Ishikawa (cell line): ENCODE measurements around the gene LYSMD4.

Experiments
- CEBPB ChIP-seq: IDR thresholded peaks from 2 replicates; pipeline ENCODE4 v1.6.1; 2012
- CREB1 ChIP-seq: IDR thresholded peaks from 2 replicates; pipeline ENCODE4 v1.6.1; 2012; ENCODE audit warnings: low read depth
- EGR1 ChIP-seq: IDR thresholded peaks from 2 replicates; pipeline ENCODE4 v1.6.1; 2012
- EP300 ChIP-seq: IDR thresholded peaks from 2 replicates; pipeline ENCODE4 v1.6.1; 2012; ENCODE audit warnings: borderline replicate concordance
- FOXM1 ChIP-seq: IDR thresholded peaks from 2 replicates; pipeline ENCODE4 v1.6.1; 2012; ENCODE audit warnings: low read depth, borderline replicate concordance
- MAX ChIP-seq: IDR thresholded peaks from 2 replicates; pipeline ENCODE4 v1.6.1; 2012
- NFIC ChIP-seq: IDR thresholded peaks from 2 replicates; pipeline ENCODE4 v1.6.1; 2012
- RAD21 ChIP-seq: IDR thresholded peaks from 2 replicates; pipeline ENCODE4 v1.6.1; 2012; ENCODE audit warnings: low read depth
- REST ChIP-seq: IDR thresholded peaks from 2 replicates; pipeline ENCODE4 v1.6.1; 2012; ENCODE audit warnings: low read depth, mild to moderate bottlenecking
- TAF1 ChIP-seq: IDR thresholded peaks from 2 replicates; pipeline ENCODE4 v1.6.1; 2012; ENCODE audit warnings: low read depth, mild to moderate bottlenecking
- TCF12 ChIP-seq: IDR thresholded peaks from 2 replicates; pipeline ENCODE4 v1.6.1; 2012; ENCODE audit warnings: low read depth
- TEAD4 ChIP-seq: IDR thresholded peaks from 2 replicates; pipeline ENCODE4 v1.6.1; 2012
- USF1 ChIP-seq: IDR thresholded peaks from 2 replicates; pipeline ENCODE4 v1.6.1; 2012
- YY1 ChIP-seq: IDR thresholded peaks from 2 replicates; pipeline ENCODE4 v1.6.1; 2012; ENCODE audit warnings: low read depth
- ZBTB7A ChIP-seq: IDR thresholded peaks from 2 replicates; pipeline ENCODE4 v1.6.1; 2012; ENCODE audit warnings: low read depth

LYSMD4 gene

GRCh38 chr15:99762288-99762687 is 29.1 kb upstream of the LYSMD4 start:
- TF ChIP-seq TAF1 (no peak), CEBPB (no peak), YY1 (no peak), ZBTB7A (no peak), TEAD4 (no peak), TCF12 (no peak), FOXM1 (no peak), NFIC (no peak), EP300 (no peak), RAD21 (no peak), USF1 (no peak), REST (no peak), CREB1 (no peak), EGR1 (no peak), MAX (no peak)

- TF ChIP-seq TAF1 (no peak), RAD21 (peak; percentile 95)
Measured at GRCh38 chr15:99755692-99756409, 22.6 kb upstream of the LYSMD4 start.

GRCh38 chr15:99753066-99753465 is 19.8 kb upstream of the LYSMD4 start:
- TF ChIP-seq MAX (no peak), TEAD4 (no peak), TCF12 (no peak), ZBTB7A (no peak), USF1 (no peak), EGR1 (no peak), CEBPB (no peak)

- no peak for TF ChIP-seq CEBPB
- TF ChIP-seq CREB1, result no peak
- no peak for TF ChIP-seq FOXM1
- TF ChIP-seq YY1, result no peak
- TF ChIP-seq USF1, result no peak
Measured at GRCh38 chr15:99752556-99752955, 19.3 kb upstream of the LYSMD4 start.

- TF ChIP-seq FOXM1, result no peak
Measured at GRCh38 chr15:99749386-99749785, 16.1 kb upstream of the LYSMD4 start.

GRCh38 chr15:99745370-99746086 is 12.3 kb upstream of the LYSMD4 start:
- TF ChIP-seq EP300 (no peak), FOXM1 (no peak)

GRCh38 chr15:99744142-99744541 is 10.9 kb upstream of the LYSMD4 start:
- no peak for TF ChIP-seq FOXM1
- no peak for TF ChIP-seq TAF1
- TF ChIP-seq ZBTB7A, result no peak
- TF ChIP-seq EGR1, result no peak
- TF ChIP-seq REST, result no peak
- TF ChIP-seq NFIC, result no peak
- TF ChIP-seq YY1, result no peak
- no peak for TF ChIP-seq EP300
- no peak for TF ChIP-seq MAX
- no peak for TF ChIP-seq CEBPB
- no peak for TF ChIP-seq TCF12
- no peak for TF ChIP-seq TEAD4
- TF ChIP-seq CREB1, result no peak
- no peak for TF ChIP-seq RAD21
- no peak for TF ChIP-seq USF1
